Fibroblast of lung (primary cell): ENCODE data around the gene TIMM44.

Source experiments
- CTCF ChIP-seq, 2 donors: IDR thresholded peaks in 1 of 2; conservative IDR thresholded peaks in 1 of 2; 1 replicate in 1 of 2; 2 replicates in 1 of 2; pipeline ENCODE4 v1.5.1; 2011 to 2012; ENCODE audit warnings: low read length in 2 of 2, control low read depth in 1 of 2, inconsistent platforms in 1 of 2, low read depth in 1 of 2, mild to moderate bottlenecking in 1 of 2
- EZH2 ChIP-seq: IDR thresholded peaks from 2 replicates; pipeline ENCODE4 v1.5.1; 2012; ENCODE audit warnings: low read length, control low read depth, mild to moderate bottlenecking; ENCODE audit errors: missing control alignments

- TF ChIP-seq CTCF (conservative IDR thresholded peaks at IDR 0.05 in 1 of 2, IDR thresholded peaks at IDR 0.05 in 1 of 2; ENCODE audit: low read depth in 1 of 2, low read length in 2 of 2) = no peak
- TF ChIP-seq EZH2 = no peak
These were observed 33.7 kb upstream of the TIMM44 start for GRCh38 chr19:7977021-7977722.
